Keratinocyte (primary cell): ENCODE results near the gene UFSP1. TPM values are rescaled to one million over a fixed set of nuclear protein-coding genes. Genes with fewer than 3 reads are reported as not detected.

ENCODE experiments used
- DNase-seq: peaks from one replicate; pipeline ENCODE4 v3.0.0-alpha.2; 2011; ENCODE audit warnings: low read depth, missing footprints, low spot score
- FAIRE-seq: peaks from 2 replicates; lab custom pipeline; 2011; peaks lifted over from hg19 to GRCh38; lab: Jason Lieb, UNC
- H2AFZ ChIP-seq: 2 replicates; pipeline ENCODE4 v1.6.0; 2012; ENCODE audit warnings: low read length, control low read depth, inconsistent platforms; ENCODE audit not compliant: control insufficient read depth
- H3K27ac ChIP-seq: 2 replicates; pipeline ENCODE4 v1.5.1; 2011; ENCODE audit warnings: low read length; ENCODE audit not compliant: control insufficient read depth, insufficient read depth
- H3K27me3 ChIP-seq: 3 replicates; pipeline ENCODE4 v1.6.0; 2011; ENCODE audit warnings: low read length; ENCODE audit not compliant: control insufficient read depth, insufficient read depth; ENCODE audit errors: extremely low read depth
- H3K36me3 ChIP-seq, 2 experiments: 2 replicates in 1 of 2; 3 replicates in 1 of 2; pipeline ENCODE4 v1.5.1; 2011; ENCODE audit warnings: low read length in 2 of 2, mild to moderate bottlenecking in 1 of 2; ENCODE audit not compliant: control insufficient read depth in 2 of 2, insufficient read depth in 2 of 2; ENCODE audit errors: extremely low read depth in 1 of 2
- H3K4me1 ChIP-seq: 3 replicates; pipeline ENCODE4 v1.5.1; 2011; ENCODE audit warnings: low read length; ENCODE audit not compliant: control insufficient read depth, insufficient read depth; ENCODE audit errors: extremely low read depth
- H3K4me2 ChIP-seq: 3 replicates; pipeline ENCODE4 v1.6.0; 2011; ENCODE audit warnings: low read depth, low read length; ENCODE audit not compliant: control insufficient read depth, insufficient read depth; ENCODE audit errors: extremely low read depth
- H3K4me3 ChIP-seq, 3 experiments: fragments of 200-600 bp in 1 of 3; sonication (generic) in 1 of 3; 2 replicates in 2 of 3; 3 replicates in 1 of 3; pipeline ENCODE4 v1.5.1; 2011 to 2016; ENCODE audit warnings: low read length in 3 of 3, mild to moderate bottlenecking in 3 of 3, control low read depth in 2 of 3, inconsistent platforms in 1 of 3, low read depth in 1 of 3, mixed read lengths in 1 of 3, mixed run types in 1 of 3, moderate library complexity in 1 of 3; ENCODE audit not compliant: control insufficient read depth in 2 of 3, insufficient read depth in 2 of 3; ENCODE audit errors: extremely low read depth in 1 of 3
- H3K79me2 ChIP-seq: 2 replicates; pipeline ENCODE4 v1.6.0; 2012; ENCODE audit warnings: low read length; ENCODE audit not compliant: control insufficient read depth, insufficient read depth
- H3K9ac ChIP-seq: 3 replicates; pipeline ENCODE4 v1.6.0; 2011; ENCODE audit warnings: low read length; ENCODE audit not compliant: control insufficient read depth, insufficient read depth; ENCODE audit errors: extremely low read depth
- H3K9me1 ChIP-seq: 3 replicates; pipeline ENCODE4 v1.6.0; 2011; ENCODE audit warnings: low read length; ENCODE audit not compliant: control insufficient read depth, insufficient read depth; ENCODE audit errors: extremely low read depth
- H3K9me3 ChIP-seq: 2 replicates; pipeline ENCODE4 v1.5.1; 2012; ENCODE audit warnings: low read depth, low read length; ENCODE audit not compliant: control insufficient read depth
- H4K20me1 ChIP-seq: 3 replicates; pipeline ENCODE4 v1.6.0; 2011; ENCODE audit warnings: low read length; ENCODE audit not compliant: control insufficient read depth, insufficient read depth; ENCODE audit errors: extremely low read depth
- CTCF ChIP-seq, 3 experiments: IDR thresholded peaks in 1 of 3; conservative IDR thresholded peaks in 1 of 3; optimal IDR thresholded peaks in 1 of 3; 2 replicates in 2 of 3; 3 replicates in 1 of 3; pipeline versions ENCODE3 to v1.5.1; 2011; ENCODE audit warnings: low read length in 3 of 3, mild to moderate bottlenecking in 3 of 3, moderate library complexity in 2 of 3, control low read depth in 1 of 3, inconsistent platforms in 1 of 3; ENCODE audit not compliant: insufficient read depth in 2 of 3; ENCODE audit errors: extremely low read depth in 1 of 3
- EZH2 ChIP-seq: IDR thresholded peaks from one replicate; pipeline ENCODE4 v1.6.1; 2012; ENCODE audit warnings: inconsistent platforms, mild to moderate bottlenecking, low read length, moderate library complexity
- dilution Hi-C: fragments of 300-500 bp; cut with MboI; formaldehyde crosslinking; loops from one replicate; pipeline ENCODE4 v1.7.0; 2020; ENCODE audit warnings: low sequenced_read_pairs; ENCODE audit not compliant: extremely low pct_ligation_motif_present
- polyA plus RNA-seq, 5 experiments: library from polyadenylated mRNA; depleted of rRNA in 3 of 5; stranded (reverse) in 3 of 5; stranded (forward) in 1 of 5; unstranded in 1 of 5; fragments of >200 nt; gene quantifications; 1 replicate in 1 of 5; 2 replicates in 3 of 5; 3 replicates in 1 of 5; pipeline versions ENCODE4 v1.2.1 to v1.2.3, GENCODE V29; 2011 to 2012; ENCODE audit warnings: missing spikeins in 2 of 5, low read depth in 1 of 5, low replicate concordance in 1 of 5

UFSP1 gene
- polyA plus RNA-seq, 1 donor (not counting 4 experiments of a cell fraction or from before 2014, with no cell fraction given): 1.0 TPM

- H3K27me3 ChIP-seq: no peaks in the 10 kb centered on the region
- DNase-seq (no peak), FAIRE-seq (no peak)
- H3K27ac ChIP-seq: no peak overlapping the region
- no peak overlapping the region for H3K4me2 ChIP-seq
- H3K9ac ChIP-seq: no peak overlapping the region
- TF ChIP-seq CTCF (optimal IDR thresholded peaks at IDR 0.05 in 1 of 3, IDR thresholded peaks at IDR 0.05 in 1 of 3, conservative IDR thresholded peaks at IDR 0.05 in 1 of 3; ENCODE audit: extremely low read depth in 1 of 3, insufficient read depth in 2 of 3, low read length in 3 of 3) (no peak), EZH2 (no peak)
- no peaks in the 10 kb centered on the region for H3K9me3 ChIP-seq
- H3K4me3 ChIP-seq: no peak overlapping the region
- peaks cover 14% of the 10 kb centered on the region for H4K20me1 ChIP-seq
- dilution Hi-C loops: loop anchor here (10.0 kb wide), 1 partner anchor 65 kb away; the partner anchor contains the start of gene MUC3A
- peaks cover 19% of the 10 kb centered on the region for H3K4me1 ChIP-seq
- no peaks in the 10 kb centered on the region for H3K9me1 ChIP-seq
- H3K36me3 ChIP-seq: peaks cover 34 to 51% of the 10 kb centered on the region in 2 experiments
- H3K79me2 ChIP-seq: peaks cover 73% of the 10 kb centered on the region
- H2AFZ ChIP-seq: no peak overlapping the region
These were observed 9.7 kb downstream of the UFSP1 start for GRCh38 chr7:100879685-100880261.

GRCh38 chr7:100878685-100879084 lies 10.8 kb downstream of the UFSP1 start:
- Histone ChIP-seq H3K9me1 (no peaks in the 10 kb centered on the region), H2AFZ (no peak overlapping the region), H3K79me2 (peaks cover 84% of the 10 kb centered on the region), H3K27ac (no peak overlapping the region), H3K9me3 (no peaks in the 10 kb centered on the region), H3K4me3 (no peak overlapping the region), H3K9ac (no peak overlapping the region), H3K4me2 (no peak overlapping the region), H3K36me3 (peaks cover 31 to 58% of the 10 kb centered on the region in 2 experiments), H3K4me1 (peaks cover 29% of the 10 kb centered on the region), H3K27me3 (no peaks in the 10 kb centered on the region), H4K20me1 (peaks cover 14% of the 10 kb centered on the region)
- TF ChIP-seq EZH2 (no peak), CTCF (optimal IDR thresholded peaks at IDR 0.05 in 1 of 3, IDR thresholded peaks at IDR 0.05 in 1 of 3, conservative IDR thresholded peaks at IDR 0.05 in 1 of 3; ENCODE audit: extremely low read depth in 1 of 3, insufficient read depth in 2 of 3, low read length in 3 of 3) (no peak)
- FAIRE-seq (no peak), DNase-seq (no peak)
- dilution Hi-C loops: no loop called here
